Measurements from ENCODE around the gene PTPRR.

Gene PTPRR

DNA sequence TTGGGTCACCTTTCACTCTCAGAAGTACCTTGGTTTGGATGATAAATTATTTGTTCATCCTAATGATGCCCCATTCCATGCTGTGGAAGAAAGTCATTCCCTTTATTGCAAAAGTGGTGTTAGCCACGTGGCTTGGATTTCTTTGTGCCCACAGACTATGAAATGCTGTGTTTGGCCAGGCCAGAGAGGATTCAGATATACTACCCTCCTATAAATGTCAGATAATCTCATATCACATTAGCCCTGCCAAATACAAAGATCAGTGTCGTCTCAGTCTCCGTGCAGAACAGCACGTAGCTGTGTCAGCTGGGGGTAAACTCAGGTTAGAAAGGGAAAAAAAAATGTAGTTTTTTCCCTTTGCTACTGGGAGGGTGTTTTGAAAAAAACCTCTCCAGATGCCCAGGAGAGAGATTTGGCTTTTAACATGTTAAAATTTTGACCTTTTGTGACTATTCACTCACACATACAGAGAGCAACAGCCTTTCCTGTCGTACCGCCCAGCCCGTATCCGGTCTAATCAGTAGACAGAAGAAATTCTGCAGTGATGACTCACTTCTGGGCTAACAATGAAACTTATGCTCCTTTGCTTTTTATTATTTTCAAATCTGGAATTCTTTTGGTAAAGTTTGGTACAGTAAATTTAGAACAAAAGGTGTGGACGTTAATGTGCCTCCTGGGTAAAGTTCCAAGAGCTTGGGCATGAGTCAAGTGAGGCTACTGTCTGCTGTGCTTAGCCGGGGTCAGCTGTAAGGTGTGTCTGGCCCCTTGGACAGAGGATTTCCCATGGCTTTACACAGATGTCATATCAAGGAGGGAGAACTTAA, 274.8 kb downstream of the PTPRR start:
- Histone ChIP-seq H3K36me3 (ENCODE audit: insufficient read depth, low read length) (no peaks in the 10 kb centered on the region), H3K9me3 (ENCODE audit: control insufficient read depth, insufficient read depth, low read length) (no peaks in the 10 kb centered on the region), H3K4me1 (ENCODE audit: insufficient read depth, low read length) (peaks cover 39% of the 10 kb centered on the region), H3K9ac (ENCODE audit: low read depth, low read length) (peak overlapping the region; percentile 29)

DNA sequence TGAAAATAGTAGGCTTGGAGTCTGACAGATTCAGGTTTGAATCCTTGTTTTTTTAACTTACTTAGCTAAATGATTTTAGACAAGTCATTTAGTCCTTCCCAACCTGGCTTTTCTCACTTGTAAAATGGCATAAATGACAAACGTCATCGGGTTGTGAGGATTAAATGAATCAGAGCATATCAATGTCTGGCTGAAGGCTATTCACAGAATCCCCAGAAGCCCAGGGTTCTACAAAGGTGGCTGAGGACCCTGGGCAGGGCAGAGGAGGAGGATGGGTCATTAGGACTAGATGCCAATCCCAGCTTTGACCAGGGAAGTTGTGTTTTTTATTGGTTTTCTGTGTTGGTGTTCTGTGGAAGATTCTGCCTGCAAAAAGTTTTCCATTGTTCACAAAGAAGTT, 275.7 kb downstream of the PTPRR start:
- H3K9me3 ChIP-seq (ENCODE audit: control insufficient read depth, insufficient read depth, low read length), result no peaks in the 10 kb centered on the region
- H3K4me1 ChIP-seq (ENCODE audit: insufficient read depth, low read length), result peaks cover 39% of the 10 kb centered on the region
- no peaks in the 10 kb centered on the region for H3K36me3 ChIP-seq (ENCODE audit: insufficient read depth, low read length)
- 0 out of 2 replicates have a peak overlapping the region, but pooled peaks have one; percentile 29 for H3K9ac ChIP-seq (ENCODE audit: low read depth, low read length)

GRCh38 chr12:70643939-70644338, 276.6 kb downstream of the PTPRR start:
- Histone ChIP-seq H3K4me1 (ENCODE audit: insufficient read depth, low read length) (peaks cover 39% of the 10 kb centered on the region), H3K9ac (ENCODE audit: low read depth, low read length) (no peak overlapping the region), H3K36me3 (ENCODE audit: insufficient read depth, low read length) (no peaks in the 10 kb centered on the region), H3K9me3 (ENCODE audit: control insufficient read depth, insufficient read depth, low read length) (no peaks in the 10 kb centered on the region)

- Histone ChIP-seq H3K4me1 (ENCODE audit: insufficient read depth, low read length) (peaks cover 29% of the 10 kb centered on the region), H3K36me3 (ENCODE audit: insufficient read depth, low read length) (no peaks in the 10 kb centered on the region), H3K9me3 (ENCODE audit: control insufficient read depth, insufficient read depth, low read length) (no peaks in the 10 kb centered on the region), H3K9ac (ENCODE audit: low read depth, low read length) (no peak overlapping the region)
Observed at GRCh38 chr12:70641691-70642090, 278.8 kb downstream of the PTPRR start.

DNA sequence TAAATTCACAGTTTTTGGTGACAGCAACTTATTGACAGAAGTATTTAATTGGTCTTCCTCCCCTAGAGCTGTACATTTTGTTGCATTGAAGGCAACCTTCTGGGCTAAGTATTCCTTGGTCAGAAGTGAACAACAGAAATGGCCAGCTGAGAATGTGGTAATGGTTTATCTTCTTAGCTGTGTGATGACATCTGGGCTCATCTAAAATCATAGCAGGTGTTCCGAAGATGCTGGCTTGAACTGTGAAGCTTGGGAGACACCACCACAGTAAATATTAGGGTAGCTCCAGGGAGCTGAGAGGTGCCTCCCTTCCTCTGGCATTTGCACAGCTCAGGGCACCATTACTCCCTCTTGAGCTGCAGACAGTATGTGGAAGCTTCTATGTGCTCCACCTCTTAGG, 279.6 kb downstream of the PTPRR start:
- Histone ChIP-seq H3K9me3 (ENCODE audit: control insufficient read depth, insufficient read depth, low read length) (no peaks in the 10 kb centered on the region), H3K4me1 (ENCODE audit: insufficient read depth, low read length) (peaks cover 22% of the 10 kb centered on the region), H3K9ac (ENCODE audit: low read depth, low read length) (no peak overlapping the region)

GRCh38 chr12:70639535-70639934, 281.0 kb downstream of the PTPRR start:
- Histone ChIP-seq H3K9ac (ENCODE audit: low read depth, low read length) (no peak overlapping the region), H3K4me1 (ENCODE audit: insufficient read depth, low read length) (peaks cover 11% of the 10 kb centered on the region), H3K36me3 (ENCODE audit: insufficient read depth, low read length) (no peaks in the 10 kb centered on the region), H3K9me3 (ENCODE audit: control insufficient read depth, insufficient read depth, low read length) (no peaks in the 10 kb centered on the region)

More for the DNA sequence above, 279.6 kb downstream of the PTPRR start:
- H3K36me3 ChIP-seq (ENCODE audit: insufficient read depth, low read length), result no peaks in the 10 kb centered on the region

GRCh38 chr12:70638639-70639360, 281.7 kb downstream of the PTPRR start:
- H3K4me1 ChIP-seq (ENCODE audit: insufficient read depth, low read length), result peaks cover 4% of the 10 kb centered on the region; the same call in 1 of the 2 replicates
- H3K9me3 ChIP-seq (ENCODE audit: control insufficient read depth, insufficient read depth, low read length), result no peaks in the 10 kb centered on the region
- H3K9ac ChIP-seq (ENCODE audit: low read depth, low read length), result no peak overlapping the region
- H3K36me3 ChIP-seq (ENCODE audit: insufficient read depth, low read length), result no peaks in the 10 kb centered on the region

DNA sequence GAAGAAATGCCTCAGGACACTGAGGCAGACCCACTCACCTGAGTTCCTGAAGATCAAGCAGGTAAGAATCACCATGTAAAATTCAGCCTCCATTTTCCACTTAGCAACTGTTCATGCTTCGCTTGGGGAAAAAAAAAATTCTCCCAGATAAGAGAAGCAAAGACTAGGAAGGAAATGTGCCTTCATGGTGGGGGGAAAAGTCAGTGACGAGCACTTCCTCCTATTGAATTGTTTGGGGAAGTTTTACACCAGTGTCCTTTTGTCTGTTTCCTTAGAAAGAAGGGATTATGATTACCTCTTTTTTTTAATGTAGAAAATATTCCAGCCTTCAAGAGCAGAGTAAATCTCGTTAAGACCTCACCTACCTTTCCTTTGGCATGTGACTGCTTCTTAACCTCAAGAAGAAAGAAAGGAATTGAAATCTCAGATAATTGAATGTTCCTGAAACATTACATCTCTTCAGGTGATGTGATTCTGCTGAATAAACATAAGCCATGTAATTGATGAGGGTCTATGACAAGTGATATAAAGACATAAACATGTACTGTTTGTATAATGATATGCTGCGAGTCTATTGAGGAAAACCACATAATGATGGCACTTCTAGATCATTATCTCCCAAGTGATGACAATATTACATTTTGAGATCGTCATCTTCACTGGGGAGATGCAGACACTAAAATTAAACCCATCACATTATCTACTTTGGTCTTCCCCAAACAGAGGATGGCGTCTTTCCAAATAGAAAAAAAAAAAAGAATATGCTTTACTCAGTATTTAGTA, 283.0 kb downstream of the PTPRR start, which contains the start of gene PTPRB:
TSS of gene PTPRB (minus strand) at position 127 of the 783 bp plus-strand sequence. CDS start at position 93, 34 bp downstream.
- Histone ChIP-seq H3K4me1 (ENCODE audit: insufficient read depth, low read length) (peaks cover 4% of the 10 kb centered on the region; the same call in 1 of the 2 replicates), H3K9me3 (ENCODE audit: control insufficient read depth, insufficient read depth, low read length) (no peaks in the 10 kb centered on the region), H3K9ac (ENCODE audit: low read depth, low read length) (no peak within 1 kb of the TSS), H3K36me3 (ENCODE audit: insufficient read depth, low read length) (no peaks in the 10 kb centered on the region)

DNA sequence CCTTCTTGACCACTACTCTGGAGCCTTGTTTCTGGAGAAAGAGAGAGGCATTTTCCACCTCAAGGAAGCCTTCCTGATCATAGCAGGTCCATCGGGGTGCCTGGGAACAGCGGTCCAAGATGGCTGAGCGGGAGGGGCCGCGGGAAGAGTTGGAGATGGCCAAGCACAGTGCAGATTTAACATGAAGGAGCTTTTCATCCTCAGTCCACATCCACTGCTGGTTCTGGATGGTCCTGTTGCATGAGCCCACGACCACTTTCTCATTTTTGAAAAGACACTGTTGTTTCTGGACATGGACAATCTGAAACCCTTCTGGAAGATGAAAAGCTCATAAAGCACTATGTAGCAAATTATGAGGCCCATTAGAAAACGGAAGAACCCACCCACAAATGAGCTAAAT, 284.8 kb downstream of the PTPRR start:
- H3K9ac ChIP-seq (ENCODE audit: low read depth, low read length), result no peak overlapping the region
- H3K4me1 ChIP-seq (ENCODE audit: insufficient read depth, low read length), result peaks cover 4% of the 10 kb centered on the region; the same call in 1 of the 2 replicates
- no peaks in the 10 kb centered on the region for H3K9me3 ChIP-seq (ENCODE audit: control insufficient read depth, insufficient read depth, low read length)
- no peaks in the 10 kb centered on the region for H3K36me3 ChIP-seq (ENCODE audit: insufficient read depth, low read length)

- no peaks in the 10 kb centered on the region for H3K36me3 ChIP-seq (ENCODE audit: insufficient read depth, low read length)
- H3K4me1 ChIP-seq (ENCODE audit: insufficient read depth, low read length), result peaks cover 10% of the 10 kb centered on the region
- H3K9me3 ChIP-seq (ENCODE audit: control insufficient read depth, insufficient read depth, low read length), result no peaks in the 10 kb centered on the region
- H3K9ac ChIP-seq (ENCODE audit: low read depth, low read length), result no peak overlapping the region
Observed at GRCh38 chr12:70628701-70629480, 291.6 kb downstream of the PTPRR start.

GRCh38 chr12:70627677-70628076, 292.9 kb downstream of the PTPRR start:
- no peak overlapping the region for H3K9ac ChIP-seq (ENCODE audit: low read depth, low read length)
- no peaks in the 10 kb centered on the region for H3K9me3 ChIP-seq (ENCODE audit: control insufficient read depth, insufficient read depth, low read length)
- H3K4me1 ChIP-seq (ENCODE audit: insufficient read depth, low read length), result peaks cover 10% of the 10 kb centered on the region
- no peaks in the 10 kb centered on the region for H3K36me3 ChIP-seq (ENCODE audit: insufficient read depth, low read length)

GRCh38 chr12:70626180-70626579, 294.4 kb downstream of the PTPRR start:
- Histone ChIP-seq H3K9me3 (ENCODE audit: control insufficient read depth, insufficient read depth, low read length) (no peaks in the 10 kb centered on the region), H3K36me3 (ENCODE audit: insufficient read depth, low read length) (no peaks in the 10 kb centered on the region), H3K4me1 (ENCODE audit: insufficient read depth, low read length) (peaks cover 10% of the 10 kb centered on the region), H3K9ac (ENCODE audit: low read depth, low read length) (no peak overlapping the region)

- H3K36me3 ChIP-seq (ENCODE audit: insufficient read depth, low read length), result no peaks in the 10 kb centered on the region
- H3K9ac ChIP-seq (ENCODE audit: low read depth, low read length), result no peak overlapping the region
Observed at GRCh38 chr12:70619471-70620152, 300.9 kb downstream of the PTPRR start.

More at GRCh38 chr12:70619471-70620152, 300.9 kb downstream of the PTPRR start:
- Histone ChIP-seq H3K4me1 (ENCODE audit: insufficient read depth, low read length) (peaks cover 15% of the 10 kb centered on the region), H3K9me3 (ENCODE audit: control insufficient read depth, insufficient read depth, low read length) (no peaks in the 10 kb centered on the region)
